Glutamatergic neuron (in vitro differentiated cells): Measurements from ENCODE around the gene RRBP1. TPM values are rescaled to one million over a fixed set of nuclear protein-coding genes. Genes with fewer than 3 reads are reported as not detected.
A peak's percentile ranks its signal among the peaks of the same experiment; 100 is the strongest.

Experiments
- DNase-seq: peaks from one replicate; pipeline ENCODE4 v3.0.0; 2022
- H3K27ac Mint-ChIP-seq: one replicate; pipeline ENCODE4 v1.8.0; 2020; ENCODE audit warnings: mild to moderate bottlenecking, mixed read lengths, inconsistent platforms; ENCODE audit not compliant: unreplicated experiment
- H3K27me3 Mint-ChIP-seq: one replicate; pipeline ENCODE4 v1.8.0; 2020; ENCODE audit warnings: mild to moderate bottlenecking, moderate library complexity, mixed read lengths, inconsistent platforms; ENCODE audit not compliant: unreplicated experiment
- H3K36me3 Mint-ChIP-seq: one replicate; pipeline ENCODE4 v1.8.0; 2020; ENCODE audit warnings: mild to moderate bottlenecking, mixed read lengths, inconsistent platforms; ENCODE audit not compliant: unreplicated experiment
- H3K4me1 Mint-ChIP-seq: one replicate; pipeline ENCODE4 v1.8.0; 2020; ENCODE audit warnings: mild to moderate bottlenecking, low read depth, mixed read lengths, inconsistent platforms; ENCODE audit not compliant: unreplicated experiment
- H3K4me3 Mint-ChIP-seq: one replicate; pipeline ENCODE4 v1.8.0; 2020; ENCODE audit warnings: mild to moderate bottlenecking, mixed read lengths, inconsistent platforms; ENCODE audit not compliant: unreplicated experiment
- H3K9me3 Mint-ChIP-seq: one replicate; pipeline ENCODE4 v1.8.0; 2020; ENCODE audit warnings: mild to moderate bottlenecking, moderate library complexity, mixed read lengths, inconsistent platforms; ENCODE audit not compliant: unreplicated experiment
- CTCF ChIP-seq: fragments of 200-600 bp; sonication (generic); IDR thresholded peaks from one replicate; pipeline ENCODE4 v1.5.0; 2021; ENCODE audit not compliant: partially characterized antibody, unreplicated experiment
- total RNA-seq: library from RNA; stranded (reverse); fragmentation: NEBNext Ultra II Directional; extraction: Animal tissue kit (Norgen Biotek cat#: 25700); gene quantifications from one replicate; pipeline ENCODE4 v1.2.1, GENCODE V29; 2021; ENCODE audit not compliant: unreplicated experiment

RRBP1 gene
- total RNA-seq, 1 donor from 2014 or later = 63.3 TPM

GRCh38 chr20:17637413-17637780, 44.6 kb downstream of the RRBP1 start:
- peak overlapping the region; percentile 98 for H3K27ac Mint-ChIP-seq
- peaks cover 21% of the 10 kb centered on the region for H3K9me3 Mint-ChIP-seq
- no peaks in the 10 kb centered on the region for H3K36me3 Mint-ChIP-seq
- no peak for TF ChIP-seq CTCF
- H3K27me3 Mint-ChIP-seq = peaks cover 13% of the 10 kb centered on the region
- H3K4me3 Mint-ChIP-seq = no peak overlapping the region
- peaks cover 42% of the 10 kb centered on the region for H3K4me1 Mint-ChIP-seq
- DNase-seq = no peak

DNA sequence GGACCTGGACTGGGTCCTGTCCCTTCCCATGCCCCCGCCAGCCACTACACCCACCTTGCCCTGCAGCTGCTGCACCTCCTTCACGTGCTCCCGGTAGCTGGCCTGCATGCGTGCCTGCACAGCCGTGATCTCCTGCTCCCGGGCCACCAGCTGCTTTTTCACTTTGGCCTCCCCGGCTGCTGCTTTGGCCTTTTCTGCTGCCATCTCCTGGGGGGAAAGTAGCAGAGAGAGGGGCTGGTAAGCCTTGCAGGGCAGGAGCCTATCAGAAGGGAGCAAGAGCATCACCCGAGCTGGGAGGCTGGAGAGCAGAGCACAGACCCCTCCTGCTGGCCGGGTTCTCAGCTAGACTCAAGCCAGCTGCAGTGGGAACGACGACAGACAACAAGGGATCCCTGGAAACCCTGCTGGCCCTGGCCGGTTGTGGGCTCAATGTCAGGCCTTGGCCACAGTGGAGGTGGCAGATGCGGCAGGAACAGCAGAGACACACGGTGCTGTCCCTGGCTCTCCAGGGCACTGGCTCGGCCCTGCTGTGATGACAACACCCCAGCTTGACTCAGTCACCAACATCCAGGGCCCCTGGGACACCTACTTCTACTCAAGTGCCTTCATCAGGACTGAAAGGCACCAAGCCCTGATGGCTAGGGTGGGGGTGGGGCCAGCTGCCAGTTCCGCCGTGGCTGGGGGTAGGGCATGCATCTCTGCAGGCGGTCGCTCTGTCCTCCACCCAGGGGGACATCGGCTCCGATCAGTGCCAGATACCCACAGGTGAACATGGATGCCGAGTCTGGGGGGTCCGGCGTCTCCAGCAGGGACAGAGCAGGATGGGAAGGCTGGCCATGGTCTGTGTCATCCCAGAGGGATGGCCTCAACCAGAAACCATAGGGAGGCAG, 45.3 kb downstream of the RRBP1 start:
- Mint-ChIP-seq H3K36me3 (no peaks in the 10 kb centered on the region), H3K9me3 (peaks cover 21% of the 10 kb centered on the region), H3K4me1 (peaks cover 44% of the 10 kb centered on the region), H3K27ac (peak overlapping the region; percentile 98), H3K4me3 (peak overlapping the region; percentile 82), H3K27me3 (peaks cover 16% of the 10 kb centered on the region)
- peak; percentile 23 for TF ChIP-seq CTCF
- peak; percentile 88 for DNase-seq

DNA sequence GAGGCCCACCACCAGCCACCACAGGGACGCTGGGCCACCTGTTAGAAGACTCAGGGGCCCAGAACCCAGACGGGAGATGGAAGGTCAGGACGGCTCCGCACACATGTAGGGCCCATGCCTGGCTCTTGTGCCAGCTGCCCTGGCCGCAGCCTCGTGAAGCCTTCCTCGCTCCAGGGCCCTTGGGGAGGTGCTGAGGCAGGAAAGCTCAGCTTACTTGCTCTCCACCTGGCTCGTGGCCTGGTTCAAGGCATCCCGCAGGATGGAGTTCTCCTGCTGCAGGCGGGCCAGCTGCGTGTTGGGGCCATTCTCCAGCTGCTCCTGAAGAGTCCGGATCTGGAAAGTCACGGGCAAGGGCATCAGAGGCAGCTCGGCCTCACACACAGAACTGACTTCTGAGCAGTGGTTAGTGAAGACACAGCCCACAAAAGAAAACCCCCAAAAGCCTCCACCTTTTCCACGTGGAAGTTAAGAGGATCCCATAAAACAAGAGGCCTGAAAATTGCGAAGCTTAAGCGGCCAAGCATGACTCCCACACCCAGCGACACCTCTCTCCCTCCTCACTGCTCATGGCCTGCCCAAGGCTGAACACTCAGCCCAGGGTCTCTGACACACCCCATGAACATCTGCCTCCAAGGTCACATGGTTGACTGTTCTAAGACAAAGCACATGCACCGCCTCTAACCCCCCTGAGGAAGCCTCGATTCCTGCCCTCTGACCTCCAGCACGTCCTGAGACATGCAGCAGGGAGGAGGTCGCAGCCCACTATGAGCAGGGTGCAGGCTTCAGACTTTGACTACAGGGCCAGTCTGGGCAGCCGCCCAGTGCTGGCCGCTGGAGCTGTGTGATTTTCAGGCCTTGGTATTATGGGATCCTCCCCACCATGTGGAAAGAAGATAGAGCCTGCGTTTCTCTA, 46.5 kb downstream of the RRBP1 start:
- Mint-ChIP-seq H3K27me3 (peaks cover 16% of the 10 kb centered on the region), H3K27ac (peak overlapping the region; percentile 98), H3K36me3 (no peaks in the 10 kb centered on the region), H3K9me3 (peaks cover 21% of the 10 kb centered on the region), H3K4me1 (peaks cover 45% of the 10 kb centered on the region), H3K4me3 (peak overlapping the region; percentile 82)
- no peak for TF ChIP-seq CTCF
- peak; percentile 65 for DNase-seq

DNA sequence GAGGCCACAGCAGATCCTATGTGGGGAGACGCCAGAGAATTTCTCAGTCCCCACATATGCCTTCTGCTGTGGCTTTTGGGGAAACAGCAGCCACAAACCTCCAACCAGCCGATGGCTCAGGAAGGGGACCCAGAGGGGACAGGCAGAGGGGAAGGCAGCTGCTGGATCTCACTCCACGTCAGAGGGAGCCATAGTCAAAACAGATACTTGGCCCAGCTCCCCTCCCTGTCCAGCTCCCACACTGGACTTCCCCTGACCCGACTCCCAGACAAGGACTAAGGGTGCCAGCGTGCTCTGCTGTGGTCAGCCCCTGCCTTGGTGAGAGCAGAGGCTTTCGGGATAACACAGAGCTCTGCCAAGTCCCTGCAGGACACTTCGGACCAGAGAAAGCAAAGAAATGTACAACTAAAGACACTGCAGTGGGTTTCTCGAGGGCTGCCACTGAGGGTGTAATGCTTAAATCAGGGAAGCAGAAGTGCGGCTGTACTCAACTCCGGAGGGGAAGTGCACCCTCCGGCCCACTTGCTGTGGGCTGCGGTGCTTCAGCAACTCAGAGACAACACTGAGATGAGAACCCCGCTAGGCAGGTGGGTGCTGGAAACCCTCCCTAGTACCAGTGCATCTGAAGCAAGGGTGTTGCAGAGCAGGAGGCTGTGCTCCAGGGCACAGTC, 47.2 kb downstream of the RRBP1 start:
- TF ChIP-seq CTCF = no peak
- H3K9me3 Mint-ChIP-seq = peaks cover 24% of the 10 kb centered on the region
- H3K27me3 Mint-ChIP-seq = peaks cover 20% of the 10 kb centered on the region
- H3K36me3 Mint-ChIP-seq = peaks cover 4% of the 10 kb centered on the region
- DNase-seq = no peak
- peak overlapping the region; percentile 30 for H3K4me3 Mint-ChIP-seq
- peaks cover 49% of the 10 kb centered on the region for H3K4me1 Mint-ChIP-seq
- peak overlapping the region; percentile 98 for H3K27ac Mint-ChIP-seq
